Osteoblast (primary cell): Measurements from ENCODE around the gene TMEM164. TPM values are rescaled to one million over a fixed set of nuclear protein-coding genes. Genes with fewer than 3 reads are reported as not detected.

Experiments used
- DNase-seq: peaks from one replicate; pipeline ENCODE4 v3.0.0; 2011; ENCODE audit warnings: low spot score, mixed read lengths; ENCODE audit not compliant: insufficient read length; ENCODE audit errors: missing footprints
- H2AFZ ChIP-seq: 2 replicates; pipeline ENCODE4 v1.6.0; 2011; ENCODE audit warnings: mild to moderate bottlenecking, low read length
- H3K27ac ChIP-seq: 2 replicates; pipeline ENCODE4 v1.5.1; 2011; ENCODE audit warnings: mild to moderate bottlenecking, low read depth, low read length, moderate library complexity
- H3K27me3 ChIP-seq: 2 replicates; pipeline ENCODE4 v1.6.0; 2012; ENCODE audit warnings: mild to moderate bottlenecking, control low read depth, inconsistent platforms, low read length, moderate library complexity; ENCODE audit not compliant: insufficient read depth
- H3K36me3 ChIP-seq: 2 replicates; pipeline ENCODE4 v1.5.1; 2011; ENCODE audit warnings: mild to moderate bottlenecking, low read length, control low read depth, moderate library complexity; ENCODE audit not compliant: insufficient read depth
- H3K4me1 ChIP-seq: 2 replicates; pipeline ENCODE4 v1.5.1; 2011; ENCODE audit warnings: mild to moderate bottlenecking, low read length, control low read depth, moderate library complexity; ENCODE audit not compliant: insufficient read depth
- H3K4me2 ChIP-seq: 2 replicates; pipeline ENCODE4 v1.6.0; 2011; ENCODE audit warnings: mild to moderate bottlenecking, low read length; ENCODE audit not compliant: insufficient read depth
- H3K4me3 ChIP-seq: fragments of 200-600 bp; sonication (generic); 3 replicates; pipeline ENCODE4 v1.5.1; 2012; ENCODE audit warnings: mild to moderate bottlenecking, low read length, inconsistent platforms; ENCODE audit not compliant: insufficient read depth
- H3K79me2 ChIP-seq: 2 replicates; pipeline ENCODE4 v1.6.0; 2012; ENCODE audit warnings: mild to moderate bottlenecking, low read length, control low read depth, inconsistent platforms; ENCODE audit not compliant: insufficient read depth
- H3K9me3 ChIP-seq: 2 replicates; pipeline ENCODE4 v1.5.1; 2011; ENCODE audit warnings: low read depth, low read length, control low read depth
- H4K20me1 ChIP-seq: 2 replicates; pipeline ENCODE4 v1.6.0; 2012; ENCODE audit warnings: mild to moderate bottlenecking, low read length, control low read depth; ENCODE audit not compliant: insufficient read depth
- total RNA-seq: library from RNA; depleted of rRNA; stranded (reverse); fragments of >200 nt; gene quantifications from 2 replicates; pipeline ENCODE4 v1.2.3, GENCODE V29; 2012
- TF ChIP-seq, protein P1 (sequence below): IDR thresholded peaks from 2 replicates; pipeline ENCODE4 v1.5.1; 2011; ENCODE audit warnings: mild to moderate bottlenecking, low read depth, low read length, moderate library complexity; ENCODE audit errors: extremely low read depth

The TMEM164 gene
- total RNA-seq, 1 donor: 7.6 TPM

- no peak overlapping the region for H3K4me3 ChIP-seq
- no peaks in the 10 kb centered on the region for H3K9me3 ChIP-seq
- H2AFZ ChIP-seq: no peak overlapping the region
- H3K4me2 ChIP-seq: no peak overlapping the region
- H3K79me2 ChIP-seq: no peaks in the 10 kb centered on the region
- TF ChIP-seq, protein P1, sequence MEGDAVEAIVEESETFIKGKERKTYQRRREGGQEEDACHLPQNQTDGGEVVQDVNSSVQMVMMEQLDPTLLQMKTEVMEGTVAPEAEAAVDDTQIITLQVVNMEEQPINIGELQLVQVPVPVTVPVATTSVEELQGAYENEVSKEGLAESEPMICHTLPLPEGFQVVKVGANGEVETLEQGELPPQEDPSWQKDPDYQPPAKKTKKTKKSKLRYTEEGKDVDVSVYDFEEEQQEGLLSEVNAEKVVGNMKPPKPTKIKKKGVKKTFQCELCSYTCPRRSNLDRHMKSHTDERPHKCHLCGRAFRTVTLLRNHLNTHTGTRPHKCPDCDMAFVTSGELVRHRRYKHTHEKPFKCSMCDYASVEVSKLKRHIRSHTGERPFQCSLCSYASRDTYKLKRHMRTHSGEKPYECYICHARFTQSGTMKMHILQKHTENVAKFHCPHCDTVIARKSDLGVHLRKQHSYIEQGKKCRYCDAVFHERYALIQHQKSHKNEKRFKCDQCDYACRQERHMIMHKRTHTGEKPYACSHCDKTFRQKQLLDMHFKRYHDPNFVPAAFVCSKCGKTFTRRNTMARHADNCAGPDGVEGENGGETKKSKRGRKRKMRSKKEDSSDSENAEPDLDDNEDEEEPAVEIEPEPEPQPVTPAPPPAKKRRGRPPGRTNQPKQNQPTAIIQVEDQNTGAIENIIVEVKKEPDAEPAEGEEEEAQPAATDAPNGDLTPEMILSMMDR: no peak
- no peak for DNase-seq
- H4K20me1 ChIP-seq: no peaks in the 10 kb centered on the region
- no peak overlapping the region for H3K27ac ChIP-seq
- H3K27me3 ChIP-seq: no peaks in the 10 kb centered on the region
- peaks cover 10% of the 10 kb centered on the region for H3K4me1 ChIP-seq
- no peaks in the 10 kb centered on the region for H3K36me3 ChIP-seq
Observed at GRCh38 chrX:110214684-110215083, 211.8 kb downstream of the TMEM164 start.

DNA sequence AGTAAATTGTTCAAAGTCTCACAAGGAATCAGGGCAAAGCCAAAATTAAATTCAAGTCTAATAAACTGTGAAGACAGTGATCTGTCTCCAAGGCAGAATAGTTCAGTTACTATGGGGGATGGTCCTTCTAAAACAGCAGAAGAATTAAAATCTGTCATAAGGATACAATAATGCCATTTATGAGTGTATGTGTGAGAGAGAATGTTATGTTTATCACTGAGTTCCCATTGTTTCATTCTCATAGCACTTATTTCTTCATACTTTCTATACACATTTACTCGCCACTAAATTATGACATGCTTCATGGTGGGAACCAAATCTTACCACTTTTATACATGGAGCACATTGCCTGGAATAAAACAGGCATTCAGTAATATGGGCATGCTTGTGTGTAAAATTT is 212.5 kb downstream of the TMEM164 start:
- Histone ChIP-seq H3K4me2 (no peak overlapping the region), H4K20me1 (no peaks in the 10 kb centered on the region), H3K4me1 (peaks cover 7% of the 10 kb centered on the region), H3K9me3 (no peaks in the 10 kb centered on the region), H3K79me2 (no peaks in the 10 kb centered on the region), H3K36me3 (no peaks in the 10 kb centered on the region), H2AFZ (no peak overlapping the region), H3K27ac (no peak overlapping the region), H3K27me3 (no peaks in the 10 kb centered on the region), H3K4me3 (no peak overlapping the region)
- TF ChIP-seq, protein P1: no peak
- no peak for DNase-seq

GRCh38 chrX:110216027-110216426 is 213.1 kb downstream of the TMEM164 start:
- peaks cover 3% of the 10 kb centered on the region for H3K79me2 ChIP-seq
- peaks cover 5% of the 10 kb centered on the region for H3K4me1 ChIP-seq
- no peak overlapping the region for H3K4me3 ChIP-seq
- H2AFZ ChIP-seq: no peak overlapping the region
- no peaks in the 10 kb centered on the region for H3K36me3 ChIP-seq
- DNase-seq: no peak
- no peaks in the 10 kb centered on the region for H4K20me1 ChIP-seq
- no peak overlapping the region for H3K27ac ChIP-seq
- H3K9me3 ChIP-seq: no peaks in the 10 kb centered on the region
- H3K4me2 ChIP-seq: no peak overlapping the region
- TF ChIP-seq, protein P1: no peak
- H3K27me3 ChIP-seq: no peaks in the 10 kb centered on the region

DNA sequence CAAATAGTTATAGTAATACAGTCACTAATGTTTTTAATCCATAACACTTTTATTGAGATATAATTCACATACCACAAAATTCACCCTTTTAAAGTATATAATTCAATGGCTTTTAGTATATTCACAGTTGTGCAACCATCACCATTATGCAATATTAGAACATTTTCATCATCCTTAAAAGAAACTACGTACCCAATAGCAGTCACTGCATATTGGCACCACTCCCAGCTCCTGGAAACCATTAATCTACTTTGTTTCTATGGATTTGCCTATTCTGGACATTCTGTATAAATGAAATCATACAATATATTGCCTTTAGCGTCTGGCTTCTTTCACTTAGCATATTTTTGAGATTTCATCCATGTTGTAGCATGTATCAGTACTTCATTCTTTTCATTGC is 215.7 kb downstream of the TMEM164 start:
- peaks cover under 1% of the 10 kb centered on the region for H4K20me1 ChIP-seq

More for the DNA sequence above, 215.7 kb downstream of the TMEM164 start:
- Histone ChIP-seq H3K79me2 (peaks cover 7% of the 10 kb centered on the region), H2AFZ (no peak overlapping the region), H3K27me3 (peaks cover 1% of the 10 kb centered on the region), H3K36me3 (no peaks in the 10 kb centered on the region), H3K4me1 (peaks cover 5% of the 10 kb centered on the region), H3K27ac (peak overlapping the region; percentile 64), H3K4me3 (no peak overlapping the region), H3K9me3 (no peaks in the 10 kb centered on the region), H3K4me2 (no peak overlapping the region)
- TF ChIP-seq, protein P1: no peak
- no peak for DNase-seq
